NCI-H187 treated with DMSO at 0.1 percent for 48 hours (cell line): Measurements from ENCODE around the gene CFAP58.

Source experiments
- DNase-seq: peaks from one replicate; lab custom pipeline; 2025; lab: John Stamatoyannopoulos, UW

Gene CFAP58

GRCh38 chr10:104353325-104354048 lies at the start of gene CFAP58:
Gene CFAP58, plus strand, starts transcription at chr10:104353833. Its CDS starts 65 bp downstream, at chr10:104353898.
- DNase-seq, result peak; percentile 7

- DNase-seq, result no peak
These were observed 49.3 kb upstream of the CFAP58 start for GRCh38 chr10:104304356-104304745.

GRCh38 chr10:104304927-104305326 lies 48.7 kb upstream of the CFAP58 start:
- DNase-seq, result no peak

DNA sequence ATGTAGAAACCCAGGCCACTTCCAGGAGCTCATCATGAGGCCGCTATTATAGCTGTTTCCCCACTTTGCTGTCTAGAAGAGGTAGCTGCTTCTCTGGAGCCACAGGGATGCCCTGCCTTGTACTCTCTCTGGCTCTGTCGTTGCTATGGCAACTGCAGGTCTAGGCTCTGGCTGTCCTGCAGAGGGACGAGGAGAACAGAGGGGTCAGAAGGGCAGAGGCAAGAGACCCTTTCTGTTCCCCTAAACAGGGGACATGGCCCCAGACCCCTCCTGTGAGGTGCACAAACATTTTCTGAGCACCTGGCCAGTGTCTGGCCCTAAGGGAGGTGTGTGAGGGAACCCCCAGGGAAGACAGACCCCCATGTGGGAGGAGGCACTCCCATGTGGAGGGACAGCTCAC lies 46.7 kb upstream of the CFAP58 start:
- DNase-seq, result no peak

DNA sequence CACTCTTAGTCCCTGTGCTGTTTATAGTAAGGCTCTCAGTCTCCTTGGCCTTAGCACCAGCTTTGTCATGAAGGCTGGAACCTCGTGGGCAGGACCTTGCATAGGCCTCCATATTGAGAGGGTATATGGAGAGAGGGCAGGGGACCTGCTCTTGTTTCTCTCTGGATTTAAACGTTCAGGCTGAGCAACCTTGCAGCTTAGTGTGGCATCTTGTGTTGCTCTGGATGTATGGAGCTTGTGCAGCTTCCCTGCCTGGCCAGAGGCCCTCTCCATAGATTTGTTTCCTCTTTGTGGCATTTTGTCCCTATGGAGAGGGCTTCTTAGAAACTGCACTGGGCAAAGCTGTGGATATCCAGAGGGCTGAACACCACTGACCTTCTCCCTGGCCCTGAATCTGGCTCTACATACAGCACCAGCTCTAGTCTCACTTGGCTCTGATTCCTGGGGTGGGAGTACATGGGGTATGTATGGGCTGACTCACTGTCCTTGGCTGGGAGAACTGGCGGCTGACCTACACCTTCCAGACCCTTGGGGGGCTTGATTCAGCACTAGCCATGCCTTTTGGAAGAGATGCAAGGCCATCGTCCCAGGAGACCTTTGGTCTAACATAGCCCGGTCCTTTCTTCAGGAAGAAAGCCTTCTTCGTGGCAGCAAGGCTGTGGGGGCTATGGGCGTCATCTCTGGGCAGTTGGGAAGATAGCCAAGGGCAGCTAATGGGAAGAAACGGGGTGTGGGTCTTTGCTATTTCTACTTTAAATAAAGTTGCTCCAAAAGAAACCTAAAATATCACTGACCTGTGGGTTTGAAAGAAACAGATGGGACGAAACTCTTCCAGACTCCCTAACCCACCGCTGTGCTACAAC lies 45.8 kb upstream of the CFAP58 start:
- no peak for DNase-seq

GRCh38 chr10:104308439-104308903 lies 45.2 kb upstream of the CFAP58 start:
- DNase-seq, result no peak

GRCh38 chr10:104309980-104310978 lies 43.4 kb upstream of the CFAP58 start:
- DNase-seq, result no peak

DNA sequence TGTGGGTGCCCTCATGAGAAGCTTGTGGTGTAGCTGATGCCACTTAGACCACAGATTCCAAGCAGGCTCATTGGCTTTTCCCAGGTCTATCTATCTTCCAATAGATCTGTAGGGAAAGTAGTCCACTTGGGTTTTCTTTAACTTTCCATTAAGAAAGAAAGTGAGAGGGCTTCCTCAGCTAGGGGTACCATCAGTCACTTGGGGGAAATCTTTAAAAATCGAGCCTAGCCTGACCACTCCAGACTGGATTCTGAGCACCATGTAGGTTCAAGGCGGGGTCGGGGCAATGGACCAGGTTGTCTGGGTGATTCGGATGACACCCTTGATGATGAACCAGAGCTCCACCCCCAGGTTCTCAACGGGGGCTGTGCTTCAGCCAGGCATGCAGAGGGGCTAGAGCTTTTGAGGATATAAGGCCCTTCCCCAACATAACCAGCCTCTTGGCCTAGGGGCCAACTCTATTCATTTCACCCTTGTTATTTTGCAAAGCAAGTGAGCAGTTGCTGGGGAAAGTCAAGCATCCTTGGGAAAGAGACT lies 42.4 kb upstream of the CFAP58 start:
- no peak for DNase-seq

- DNase-seq, result no peak
These were observed 38.8 kb upstream of the CFAP58 start for GRCh38 chr10:104314591-104315485.

GRCh38 chr10:104315486-104315921 lies 38.1 kb upstream of the CFAP58 start:
- DNase-seq, result no peak

GRCh38 chr10:104316321-104317099 lies 37.1 kb upstream of the CFAP58 start:
- no peak for DNase-seq

GRCh38 chr10:104317269-104317710 lies 36.3 kb upstream of the CFAP58 start:
- no peak for DNase-seq

- no peak for DNase-seq
These were observed 35.8 kb upstream of the CFAP58 start for GRCh38 chr10:104317726-104318299.

- DNase-seq, result no peak
These were observed 35.3 kb upstream of the CFAP58 start for GRCh38 chr10:104318326-104318725.

DNA sequence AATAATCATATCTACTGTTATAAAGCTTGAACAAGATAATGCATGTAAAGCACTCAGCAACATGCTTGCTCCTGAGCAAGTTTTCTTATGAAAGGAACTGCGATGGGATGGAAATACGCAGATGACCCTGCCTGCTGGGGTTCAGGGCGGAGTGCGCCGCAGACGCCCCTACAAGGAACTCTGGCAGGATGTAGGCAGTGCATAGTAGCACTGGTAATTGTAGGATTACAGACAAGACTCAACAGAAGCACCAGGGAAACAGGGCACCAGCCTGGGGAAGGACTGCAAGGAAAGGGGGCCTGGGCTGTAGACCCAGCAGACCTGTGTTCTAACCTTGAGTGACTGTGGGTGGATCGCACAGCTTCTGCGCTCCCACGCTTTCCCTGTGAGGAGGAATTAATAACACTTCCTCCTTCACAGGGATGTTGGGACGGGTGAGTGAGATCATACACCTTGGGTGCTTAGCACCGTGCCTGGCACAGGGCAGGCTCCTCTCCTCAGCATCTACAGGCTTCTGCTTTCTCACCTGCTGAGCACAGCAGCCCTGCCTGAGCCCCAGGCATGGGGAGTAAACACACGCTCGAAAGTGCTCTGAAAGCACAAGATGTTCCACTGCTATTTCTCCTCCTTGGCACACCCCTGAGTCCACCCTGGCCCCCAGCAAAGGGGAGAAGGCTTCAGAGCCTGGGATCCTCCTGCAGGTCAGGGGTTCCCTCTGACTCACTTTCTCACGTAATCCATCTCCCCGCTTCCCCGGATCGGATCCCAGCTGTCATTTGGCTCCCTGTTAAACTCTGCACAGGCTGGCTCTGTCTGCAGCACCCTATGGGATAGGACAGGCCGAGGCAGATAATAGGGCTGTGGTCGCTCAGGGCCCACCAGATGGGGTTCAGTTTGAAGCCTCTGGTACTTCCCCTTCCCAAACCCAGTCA lies 34.6 kb upstream of the CFAP58 start:
- no peak for DNase-seq

GRCh38 chr10:104321226-104321625 lies 32.4 kb upstream of the CFAP58 start:
- DNase-seq, result no peak

- no peak for DNase-seq
These were observed 31.8 kb upstream of the CFAP58 start for GRCh38 chr10:104321725-104322415.

DNA sequence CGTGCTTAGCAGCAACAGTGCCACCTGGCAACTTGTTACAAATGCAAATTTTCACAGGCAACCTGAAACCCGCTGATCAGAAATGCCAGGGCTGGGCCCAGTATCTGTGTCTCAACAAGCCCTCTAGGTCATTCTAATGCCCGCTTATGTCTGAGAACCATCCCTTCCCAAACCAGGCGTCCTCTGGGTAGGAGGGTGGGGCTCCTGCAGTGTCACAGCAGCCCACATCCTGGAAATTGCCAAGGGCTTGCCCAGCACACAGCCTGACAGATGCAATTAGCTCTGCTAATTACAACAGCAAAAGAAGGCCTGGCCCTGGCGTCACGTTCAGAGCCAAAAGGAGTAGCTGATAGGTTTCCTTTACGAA lies 31.2 kb upstream of the CFAP58 start:
- DNase-seq, result no peak
